T-helper 17 cell (primary cell): ENCODE results near the gene OSBPL3. TPM values are rescaled to one million over a fixed set of nuclear protein-coding genes. Genes with fewer than 3 reads are reported as not detected.
"Not testable (repeated sequence)": the region's sequence is repeated elsewhere in the genome, so short reads cannot be mapped to it uniquely, and the experiment has no call there.

Source experiments
- ATAC-seq: fragments of 150-1000 bp; cut with Tn5 transposase; 2 replicates; pipeline ENCODE4 v1.10.0; 2021; ENCODE audit warnings: mild to moderate bottlenecking, moderate library complexity
- DNase-seq, 3 donors: peaks; one replicate each; pipeline versions ENCODE4 v3.0.0 to v3.0.0-alpha.2; 2020 to 2021
- H3K9me3 ChIP-seq: one replicate; pipeline ENCODE4 v1.7.0; 2013; ENCODE audit warnings: low read length, mild to moderate bottlenecking; ENCODE audit not compliant: control insufficient read depth, poor library complexity, severe bottlenecking
- H3K27ac Mint-ChIP-seq: one replicate; pipeline ENCODE4 v1.8.0; 2022; ENCODE audit warnings: mild to moderate bottlenecking, moderate library complexity, mixed read lengths
- H3K27me3 Mint-ChIP-seq: one replicate; pipeline ENCODE4 v1.8.0; 2022; ENCODE audit warnings: mixed read lengths
- H3K36me3 Mint-ChIP-seq: one replicate; pipeline ENCODE4 v1.8.0; 2022; ENCODE audit warnings: low read depth, mixed read lengths
- H3K4me1 Mint-ChIP-seq: one replicate; pipeline ENCODE4 v1.8.0; 2022; ENCODE audit warnings: mild to moderate bottlenecking, mixed read lengths
- H3K4me3 Mint-ChIP-seq: one replicate; pipeline ENCODE4 v1.8.0; 2022; ENCODE audit warnings: mild to moderate bottlenecking, moderate library complexity, mixed read lengths
- total RNA-seq, 4 donors: library from RNA in 2 of 4; stranded (reverse) in 2 of 4; gene quantifications; one replicate each; pipeline ENCODE4 v1.2.3 and lab custom pipeline; 2022 to 2026

The OSBPL3 gene
- total RNA-seq, 2 donors from 2014 or later, result 54.8 to 54.9 TPM

DNA sequence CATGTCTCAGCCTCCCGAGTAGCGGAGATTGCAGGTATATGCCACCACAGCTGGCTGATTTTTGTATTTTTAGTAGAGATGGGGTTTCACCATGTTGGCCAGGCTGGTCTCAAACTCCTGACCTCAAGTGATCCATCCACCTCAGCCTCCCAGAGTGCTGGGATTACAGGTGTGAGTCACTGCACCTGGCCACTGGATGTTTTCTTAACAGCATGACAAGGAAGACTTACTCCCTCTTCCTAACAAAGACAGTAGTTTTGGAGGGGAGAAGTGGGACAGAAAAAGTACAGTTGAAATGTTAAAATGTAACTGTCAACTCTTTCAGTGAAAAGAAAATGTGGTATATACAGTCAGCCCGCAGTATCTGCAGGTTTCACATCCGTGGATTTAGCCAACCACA is 76.0 kb downstream of the OSBPL3 start:
- peaks cover 34% of the 10 kb centered on the region for H3K4me1 Mint-ChIP-seq
- not testable (repeated sequence) for H3K9me3 ChIP-seq, H3K27me3 Mint-ChIP-seq, H3K27ac Mint-ChIP-seq, ATAC-seq, H3K4me3 Mint-ChIP-seq, DNase-seq, H3K36me3 Mint-ChIP-seq

DNA sequence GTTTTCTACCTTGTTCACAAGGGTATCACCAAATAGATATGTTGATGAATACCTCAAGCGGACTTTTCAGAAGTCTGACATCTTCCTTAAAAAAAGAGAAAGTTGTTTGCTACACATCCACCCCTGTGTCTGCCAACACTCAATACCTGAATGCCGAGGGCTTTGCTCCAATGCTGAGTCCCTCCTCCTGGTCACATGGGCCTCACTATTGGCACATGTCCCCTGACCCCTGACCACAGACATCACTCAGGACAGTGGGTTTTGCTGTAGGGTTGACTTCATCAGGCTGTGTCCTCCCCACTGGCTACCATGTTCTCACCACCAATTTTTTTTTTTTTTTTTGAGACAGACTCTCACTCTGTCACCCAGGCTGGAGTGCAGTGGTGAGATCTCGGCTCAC is 76.4 kb downstream of the OSBPL3 start:
- Mint-ChIP-seq H3K27ac (no peak overlapping the region), H3K27me3 (no peaks in the 10 kb centered on the region), H3K4me3 (no peak overlapping the region), H3K4me1 (peaks cover 39% of the 10 kb centered on the region), H3K36me3 (no peaks in the 10 kb centered on the region)
- H3K9me3 ChIP-seq, result no peaks in the 10 kb centered on the region
- DNase-seq, result no peak
- ATAC-seq, result no peak

DNA sequence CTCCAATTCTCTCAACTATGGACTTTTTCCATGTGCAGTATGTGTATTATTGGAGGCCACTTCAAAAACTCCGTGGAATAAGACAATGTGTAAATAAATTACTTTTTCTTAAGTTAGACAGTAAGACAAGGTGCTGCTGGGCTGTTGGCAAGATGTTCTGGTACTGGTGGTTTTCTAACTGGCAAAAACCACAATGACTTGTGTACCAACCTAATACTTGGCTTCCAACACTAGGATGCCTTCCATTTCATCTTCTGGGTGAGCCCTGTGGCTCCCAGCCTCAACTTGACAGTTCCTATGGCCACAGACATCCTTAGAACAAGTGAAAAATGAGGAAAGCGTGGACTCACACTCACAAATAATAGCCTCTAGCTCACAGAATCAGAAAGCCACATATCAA is 77.0 kb downstream of the OSBPL3 start:
- no peaks in the 10 kb centered on the region for H3K36me3 Mint-ChIP-seq
- no peak for ATAC-seq
- H3K4me3 Mint-ChIP-seq, result no peak overlapping the region
- no peak overlapping the region for H3K27ac Mint-ChIP-seq
- H3K27me3 Mint-ChIP-seq, result no peaks in the 10 kb centered on the region
- DNase-seq, result no peak
- H3K4me1 Mint-ChIP-seq, result peaks cover 41% of the 10 kb centered on the region
- H3K9me3 ChIP-seq, result no peaks in the 10 kb centered on the region

DNA sequence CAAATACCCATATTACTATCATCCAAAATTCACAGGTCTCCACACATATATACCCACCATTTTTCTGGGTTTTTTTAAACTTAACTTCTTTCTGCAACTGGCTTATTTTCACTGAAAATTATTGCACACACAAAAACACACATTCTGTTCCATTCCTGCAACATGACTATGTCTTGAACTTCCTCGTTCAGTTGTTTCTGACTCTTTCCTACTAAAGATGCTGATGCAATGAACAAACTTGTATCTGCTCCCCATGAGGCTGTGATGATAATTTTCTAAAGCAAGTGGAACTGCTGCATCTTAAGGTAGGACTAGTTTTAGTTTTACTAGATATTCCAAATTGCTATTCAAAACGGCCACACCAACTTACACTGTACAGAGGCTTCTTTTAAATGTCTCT is 77.7 kb downstream of the OSBPL3 start:
- no peak for DNase-seq
- H3K27ac Mint-ChIP-seq, result no peak overlapping the region
- H3K9me3 ChIP-seq, result no peaks in the 10 kb centered on the region
- H3K4me1 Mint-ChIP-seq, result peaks cover 43% of the 10 kb centered on the region
- H3K27me3 Mint-ChIP-seq, result no peaks in the 10 kb centered on the region
- no peaks in the 10 kb centered on the region for H3K36me3 Mint-ChIP-seq
- ATAC-seq, result no peak
- no peak overlapping the region for H3K4me3 Mint-ChIP-seq

DNA sequence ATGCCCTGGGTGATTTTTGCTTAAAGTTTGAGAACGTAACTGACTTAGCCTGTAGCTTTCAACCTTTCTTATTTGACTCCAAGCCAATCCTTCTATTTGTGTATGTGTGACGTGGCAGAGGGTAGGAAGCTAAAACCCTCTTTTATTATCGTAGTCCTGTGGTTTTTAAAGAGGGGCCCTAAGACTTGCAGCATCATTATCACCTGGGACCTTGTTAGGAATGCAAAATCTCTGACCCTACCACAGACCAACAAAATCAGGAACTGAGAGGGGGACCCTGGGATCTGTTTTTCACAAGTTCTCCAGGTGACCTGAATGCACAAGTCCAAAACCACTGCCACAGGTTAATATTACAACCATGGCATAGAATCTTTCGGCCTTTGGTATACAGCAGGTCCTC is 80.1 kb downstream of the OSBPL3 start:
- H3K9me3 ChIP-seq, result no peaks in the 10 kb centered on the region
- no peak for ATAC-seq
- no peaks in the 10 kb centered on the region for H3K27me3 Mint-ChIP-seq
- no peaks in the 10 kb centered on the region for H3K36me3 Mint-ChIP-seq
- no peak for DNase-seq
- H3K27ac Mint-ChIP-seq, result no peak overlapping the region
- H3K4me3 Mint-ChIP-seq, result no peak overlapping the region
- H3K4me1 Mint-ChIP-seq, result peaks cover 47% of the 10 kb centered on the region

DNA sequence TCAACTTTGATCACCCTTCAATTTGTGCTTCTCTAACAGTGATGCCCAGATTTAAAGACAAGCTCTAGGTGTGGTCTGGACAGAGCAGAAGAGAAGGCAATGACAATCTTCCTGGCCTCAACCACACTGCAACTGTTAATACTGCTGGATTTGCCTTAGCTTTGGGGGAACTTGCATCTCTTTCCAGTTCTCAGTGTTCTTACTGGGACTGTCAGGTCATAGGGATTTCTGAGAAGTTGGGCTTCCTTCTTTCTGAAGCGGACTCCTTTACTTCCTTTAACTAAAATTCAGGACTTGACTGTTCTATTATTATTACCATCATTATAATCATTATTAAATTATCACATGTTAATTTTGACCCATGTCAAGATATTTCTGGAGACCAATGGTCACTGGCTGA is 80.8 kb downstream of the OSBPL3 start:
- no peaks in the 10 kb centered on the region for H3K27me3 Mint-ChIP-seq
- no peaks in the 10 kb centered on the region for H3K9me3 ChIP-seq
- H3K27ac Mint-ChIP-seq, result peak overlapping the region; percentile 45
- DNase-seq (no peak), ATAC-seq (no peak)
- H3K36me3 Mint-ChIP-seq, result no peaks in the 10 kb centered on the region
- no peak overlapping the region for H3K4me3 Mint-ChIP-seq
- H3K4me1 Mint-ChIP-seq, result peaks cover 49% of the 10 kb centered on the region

DNA sequence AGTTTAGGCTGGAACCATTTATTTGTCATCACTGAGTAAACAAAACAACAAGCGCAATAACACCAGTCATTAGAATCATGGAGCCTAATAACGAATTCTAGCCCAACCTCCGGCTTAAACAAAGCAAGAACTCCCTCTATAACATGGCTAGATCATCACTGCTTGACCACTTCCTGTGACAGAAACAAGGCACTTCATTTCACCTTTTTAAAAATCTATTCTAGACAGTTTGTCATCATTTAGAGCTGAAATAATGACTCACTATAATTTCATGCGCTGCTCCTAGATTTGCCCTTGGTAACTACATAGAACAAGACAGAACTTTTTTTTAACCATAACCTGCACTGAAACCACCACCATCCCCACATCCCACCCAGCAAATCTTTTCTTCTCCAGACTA is 81.3 kb downstream of the OSBPL3 start:
- no peaks in the 10 kb centered on the region for H3K27me3 Mint-ChIP-seq
- peak; percentile 23 for ATAC-seq
- no peaks in the 10 kb centered on the region for H3K9me3 ChIP-seq
- peak overlapping the region; percentile 45 for H3K27ac Mint-ChIP-seq
- no peaks in the 10 kb centered on the region for H3K36me3 Mint-ChIP-seq
- no peak for DNase-seq
- H3K4me1 Mint-ChIP-seq, result peaks cover 52% of the 10 kb centered on the region
- H3K4me3 Mint-ChIP-seq, result no peak overlapping the region

DNA sequence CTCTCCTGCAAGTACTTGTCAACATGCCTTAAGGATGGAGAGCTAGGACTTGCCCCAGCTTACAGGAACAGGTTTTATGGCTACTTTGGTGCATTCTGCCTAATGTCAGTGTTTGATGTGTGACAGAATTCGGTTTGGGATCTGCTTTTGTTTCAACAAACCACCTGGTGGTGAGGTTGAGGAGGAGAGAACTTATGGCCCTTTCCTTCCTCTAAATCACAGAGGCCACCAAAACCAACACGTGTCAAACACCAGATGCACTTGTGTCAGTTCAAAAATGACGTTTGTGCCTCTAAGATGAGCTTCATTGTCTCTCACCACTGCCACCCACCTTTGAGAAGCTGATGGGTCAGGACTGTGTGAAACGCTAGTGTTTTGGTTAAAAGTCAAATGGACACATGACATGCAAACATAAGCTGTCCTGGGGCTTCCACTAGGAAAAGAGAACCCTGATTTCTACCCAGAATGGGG is 83.9 kb downstream of the OSBPL3 start:
- H3K27me3 Mint-ChIP-seq, result no peaks in the 10 kb centered on the region
- DNase-seq, result no peak
- peaks cover 42% of the 10 kb centered on the region for H3K4me1 Mint-ChIP-seq
- no peak overlapping the region for H3K4me3 Mint-ChIP-seq
- peak overlapping the region; percentile 11 for H3K27ac Mint-ChIP-seq
- ATAC-seq, result peak; percentile 51
- H3K9me3 ChIP-seq, result no peaks in the 10 kb centered on the region
- H3K36me3 Mint-ChIP-seq, result no peaks in the 10 kb centered on the region

DNA sequence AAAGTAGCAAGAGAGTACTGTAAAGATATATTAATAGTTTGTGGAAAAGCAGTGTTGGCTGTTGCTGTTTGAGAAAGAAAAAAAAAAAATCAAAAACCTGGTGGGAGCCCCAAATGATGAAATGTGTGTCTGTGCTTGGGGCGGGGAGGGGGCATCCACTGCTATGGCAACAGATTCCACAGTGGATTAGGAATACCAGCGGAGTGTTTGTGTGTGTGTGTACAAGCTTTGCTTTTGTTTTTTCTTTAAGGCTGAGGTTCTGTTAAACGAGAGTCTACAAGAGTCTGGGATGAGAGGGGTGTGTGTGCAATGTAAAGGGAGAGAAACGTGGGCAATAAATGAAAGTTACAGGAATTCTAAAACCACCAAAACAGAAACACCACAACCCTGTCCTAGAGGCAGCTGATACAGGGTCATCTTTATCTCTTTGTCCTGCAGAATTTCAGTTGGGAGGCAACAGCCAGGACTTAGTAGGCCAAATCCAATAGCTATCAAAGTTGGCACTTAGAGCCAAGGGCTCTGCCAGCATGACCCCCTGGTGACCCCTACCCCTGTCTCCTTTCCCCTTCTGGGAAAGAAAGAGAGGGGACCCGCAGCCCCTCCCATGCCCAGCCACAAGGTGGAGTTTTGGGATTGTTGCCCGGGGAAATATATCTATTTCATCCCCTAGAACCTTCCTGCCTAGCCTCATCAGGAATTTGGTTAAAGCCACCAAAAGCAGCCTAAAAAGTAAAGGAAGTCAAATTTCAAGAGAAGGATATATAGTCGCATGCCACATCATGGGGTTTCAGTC is 85.4 kb downstream of the OSBPL3 start:
- no peaks in the 10 kb centered on the region for H3K9me3 ChIP-seq
- Mint-ChIP-seq H3K36me3 (peaks cover 2% of the 10 kb centered on the region), H3K27ac (peak overlapping the region; percentile 72), H3K4me3 (no peak overlapping the region), H3K4me1 (peaks cover 44% of the 10 kb centered on the region), H3K27me3 (no peaks in the 10 kb centered on the region)
- DNase-seq (no peak), ATAC-seq (no peak)

DNA sequence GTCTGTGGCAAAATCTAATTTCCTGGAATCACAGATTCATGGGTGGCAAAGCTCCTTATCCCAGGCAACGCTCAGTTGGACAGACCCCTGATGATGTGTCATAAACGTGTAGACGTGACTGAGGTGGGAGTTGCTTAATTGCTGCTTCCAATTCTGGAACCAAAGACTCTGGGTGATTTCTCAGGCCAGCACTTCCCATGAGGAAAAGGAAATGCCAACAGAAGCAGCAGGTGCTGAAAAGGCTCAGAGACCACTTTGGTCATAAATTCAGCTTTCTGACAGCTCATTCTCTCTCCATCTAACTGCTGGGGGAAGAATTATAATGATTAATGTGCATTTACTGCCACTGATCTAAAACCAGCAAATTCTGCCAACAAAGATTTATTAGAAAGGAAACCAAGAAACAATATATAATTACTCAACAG is 88.7 kb downstream of the OSBPL3 start:
- no peak overlapping the region for H3K4me3 Mint-ChIP-seq
- peaks cover 2% of the 10 kb centered on the region for H3K36me3 Mint-ChIP-seq
- H3K9me3 ChIP-seq, result no peaks in the 10 kb centered on the region
- ATAC-seq (no peak), DNase-seq (no peak)
- H3K4me1 Mint-ChIP-seq, result peaks cover 28% of the 10 kb centered on the region
- H3K27ac Mint-ChIP-seq, result no peak overlapping the region
- H3K27me3 Mint-ChIP-seq, result no peaks in the 10 kb centered on the region

DNA sequence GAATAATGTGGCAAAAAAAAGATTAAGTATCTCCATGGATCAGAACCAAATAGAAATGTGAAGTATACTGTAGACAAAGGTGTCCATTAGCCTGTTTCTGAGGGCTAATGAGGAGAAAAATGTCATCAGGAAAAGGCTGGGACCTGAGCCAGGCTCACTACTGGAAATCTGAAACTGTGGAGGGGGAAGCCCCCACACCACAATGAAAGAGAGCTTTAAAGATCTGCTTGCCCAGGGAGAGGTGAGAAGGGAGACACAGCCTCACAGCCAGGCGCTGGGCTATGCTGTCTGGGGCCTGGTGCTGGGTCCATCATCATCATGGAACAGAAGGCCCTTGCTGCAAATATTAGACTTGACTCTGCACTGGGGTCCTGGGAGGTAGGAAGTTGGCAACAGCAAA is 90.4 kb downstream of the OSBPL3 start:
- H3K36me3 Mint-ChIP-seq, result peaks cover 2% of the 10 kb centered on the region
- no peak overlapping the region for H3K27ac Mint-ChIP-seq
- peaks cover 18% of the 10 kb centered on the region for H3K4me1 Mint-ChIP-seq
- H3K27me3 Mint-ChIP-seq, result no peaks in the 10 kb centered on the region
- ATAC-seq, result no peak
- no peak overlapping the region for H3K4me3 Mint-ChIP-seq
- DNase-seq, result no peak
- no peaks in the 10 kb centered on the region for H3K9me3 ChIP-seq

DNA sequence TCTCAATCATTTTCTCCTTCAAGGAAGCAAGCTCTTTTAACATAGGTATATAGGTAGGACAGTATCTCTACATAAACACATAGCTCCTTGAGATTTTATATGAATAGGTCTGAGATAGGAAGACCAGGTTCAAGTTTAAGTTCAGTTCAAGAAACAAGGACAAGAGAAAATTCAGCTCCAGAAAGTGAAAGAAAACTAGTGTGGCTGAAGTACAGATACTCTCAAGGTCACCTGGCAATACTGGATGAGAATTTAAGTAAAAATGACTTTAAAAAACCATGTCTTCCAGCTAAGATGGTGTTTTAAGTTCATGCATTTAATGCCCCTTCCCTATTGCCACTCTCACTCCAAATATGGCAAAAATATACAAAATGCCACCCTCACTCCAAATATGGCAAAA is 91.3 kb downstream of the OSBPL3 start:
- Mint-ChIP-seq H3K4me3 (no peak overlapping the region), H3K27me3 (no peaks in the 10 kb centered on the region), H3K4me1 (peaks cover 15% of the 10 kb centered on the region), H3K27ac (no peak overlapping the region), H3K36me3 (peaks cover 2% of the 10 kb centered on the region)
- H3K9me3 ChIP-seq, result no peaks in the 10 kb centered on the region
- ATAC-seq (no peak), DNase-seq (no peak)

DNA sequence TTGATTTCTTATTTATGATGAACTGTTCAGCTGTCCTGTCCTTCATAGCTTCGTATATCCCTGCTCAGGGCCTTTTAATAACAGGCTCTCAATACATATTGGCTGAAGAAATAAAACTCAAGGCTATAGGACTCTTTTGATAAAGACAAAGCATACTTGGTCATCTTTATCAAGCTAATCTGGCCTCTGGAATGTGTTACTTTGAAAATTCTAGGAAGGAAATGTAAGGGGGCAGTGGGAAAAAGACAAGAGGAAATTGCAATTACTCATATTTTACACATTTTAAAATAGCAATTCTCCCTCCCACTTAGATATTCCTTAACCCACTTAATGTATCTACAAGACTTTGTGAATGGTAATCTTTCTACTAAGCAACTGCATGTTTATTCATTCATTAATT is 94.3 kb downstream of the OSBPL3 start:
- Mint-ChIP-seq H3K36me3 (peaks cover 2% of the 10 kb centered on the region), H3K4me3 (no peak overlapping the region), H3K27me3 (no peaks in the 10 kb centered on the region), H3K27ac (no peak overlapping the region), H3K4me1 (peaks cover 22% of the 10 kb centered on the region)
- H3K9me3 ChIP-seq, result no peaks in the 10 kb centered on the region
- DNase-seq, result no peak
- ATAC-seq, result no peak

DNA sequence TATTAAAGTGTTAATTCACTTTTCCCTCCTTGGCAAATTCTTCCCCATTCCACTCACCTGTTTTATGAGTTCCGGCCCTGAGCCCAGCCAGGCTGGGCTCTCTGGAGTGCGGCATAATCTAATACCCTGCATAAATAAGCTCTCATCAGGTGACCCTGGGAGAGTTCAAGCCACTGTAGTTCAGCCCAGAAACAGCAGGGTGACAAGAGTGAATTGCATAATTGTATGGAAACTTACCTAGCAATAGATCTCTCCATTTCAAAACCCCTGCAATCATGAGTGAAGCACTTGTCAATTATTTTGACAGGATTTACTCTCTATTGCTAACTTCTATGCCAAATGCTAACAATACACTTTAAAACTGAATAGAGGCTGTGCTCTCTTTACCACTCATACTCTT is 94.7 kb downstream of the OSBPL3 start:
- Mint-ChIP-seq H3K4me1 (peaks cover 22% of the 10 kb centered on the region), H3K27ac (no peak overlapping the region), H3K4me3 (no peak overlapping the region), H3K27me3 (no peaks in the 10 kb centered on the region), H3K36me3 (peaks cover 3% of the 10 kb centered on the region)
- no peak for ATAC-seq
- DNase-seq, result no peak
- no peaks in the 10 kb centered on the region for H3K9me3 ChIP-seq
